Stimulated activated effector memory CD8-positive, alpha-beta T cell treated with anti-CD3 and anti-CD28 coated beads, Interleukin-12 subunit alpha, Interleukin-12 subunit beta, amount 100 ng/mL, for 72 hours (primary cell): Measurements from ENCODE around the gene COX6A2.
A peak's percentile ranks its signal among the peaks of the same experiment; 100 is the strongest.

Source experiments
- ATAC-seq: fragments of 150-1000 bp; cut with Tn5 transposase; 2 replicates; pipeline ENCODE4 v1.10.0; 2021
- DNase-seq, 2 donors: peaks; one replicate each; pipeline ENCODE4 v3.0.0; 2021 to 2022; ENCODE audit warnings: low spot score in 2 of 2
- H3K27ac Mint-ChIP-seq: one replicate; pipeline ENCODE4 v1.8.0; 2022; ENCODE audit warnings: mild to moderate bottlenecking, mixed read lengths
- H3K36me3 Mint-ChIP-seq: one replicate; pipeline ENCODE4 v1.8.0; 2022; ENCODE audit warnings: mild to moderate bottlenecking, mixed read lengths
- H3K4me1 Mint-ChIP-seq: one replicate; pipeline ENCODE4 v1.8.0; 2022; ENCODE audit warnings: mixed read lengths
- H3K4me3 Mint-ChIP-seq: one replicate; pipeline ENCODE4 v1.8.0; 2022; ENCODE audit warnings: mild to moderate bottlenecking, mixed read lengths
- H3K9me3 Mint-ChIP-seq: one replicate; pipeline ENCODE4 v1.8.0; 2022; ENCODE audit warnings: mixed read lengths

Gene COX6A2

DNA sequence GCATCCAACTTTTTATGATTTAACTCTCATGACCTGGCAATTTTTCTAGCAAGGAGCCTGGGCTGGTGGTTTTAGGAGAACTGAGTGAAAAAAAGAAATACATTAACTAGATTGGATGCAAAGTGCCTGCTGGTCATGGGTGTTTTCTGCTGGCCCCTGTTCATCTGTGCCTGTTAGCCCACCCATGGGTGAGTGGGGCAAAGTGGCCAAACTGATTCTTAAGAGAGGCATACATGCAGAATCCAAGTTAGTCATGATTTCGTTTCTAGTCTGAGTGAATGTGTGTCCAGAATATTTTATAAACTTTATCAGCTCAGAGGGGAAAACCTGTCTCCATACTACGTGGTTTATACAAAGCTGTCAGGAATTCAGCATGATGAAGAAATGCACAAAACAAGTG lies 39.6 kb downstream of the COX6A2 start:
- Mint-ChIP-seq H3K4me1 (peaks cover 25% of the 10 kb centered on the region), H3K4me3 (no peak overlapping the region), H3K36me3 (no peaks in the 10 kb centered on the region), H3K9me3 (no peaks in the 10 kb centered on the region), H3K27ac (no peak overlapping the region)
- no peak for ATAC-seq
- no peak for DNase-seq

DNA sequence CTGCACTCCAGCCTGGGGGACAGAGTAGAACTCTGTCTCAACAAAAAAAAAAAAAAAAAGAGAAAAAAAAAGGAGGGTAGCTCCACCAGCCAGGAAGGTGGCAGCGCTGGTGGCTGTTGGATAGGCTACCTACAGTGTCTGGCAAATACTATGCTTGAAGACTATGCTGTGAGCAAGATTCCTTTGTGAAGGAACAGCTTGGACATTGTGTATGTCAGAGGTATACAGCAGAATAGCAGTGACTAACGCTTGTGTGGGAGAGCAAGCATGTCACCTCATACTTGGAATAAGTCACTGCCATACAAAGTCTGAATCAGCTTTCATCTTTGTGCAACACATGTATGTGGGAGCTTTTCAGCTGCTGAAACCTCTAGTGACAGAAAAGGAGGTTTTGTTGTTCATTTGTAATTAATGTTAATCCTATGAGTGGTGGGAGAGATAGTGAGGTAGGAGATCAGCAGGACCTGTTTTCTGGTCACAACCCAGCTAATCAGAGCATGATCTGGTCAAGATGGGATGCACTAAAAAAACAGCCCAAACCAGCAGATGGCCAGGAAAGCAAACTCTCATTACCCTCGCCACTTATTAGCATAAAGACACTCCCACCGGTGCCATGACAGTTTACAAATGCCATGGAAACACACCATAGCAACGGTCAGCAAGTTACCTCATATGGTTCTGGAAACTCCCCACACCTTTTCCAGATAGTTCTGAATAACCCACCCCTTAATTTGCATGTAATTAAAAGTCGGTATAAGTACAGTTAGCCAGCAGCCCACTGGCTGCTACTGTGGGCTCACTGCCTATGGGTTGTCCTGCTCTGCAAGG lies 41.8 kb downstream of the COX6A2 start:
- Mint-ChIP-seq H3K27ac (peak overlapping the region; percentile 53), H3K4me1 (peaks cover 36% of the 10 kb centered on the region), H3K4me3 (peak overlapping the region; percentile 43), H3K9me3 (no peaks in the 10 kb centered on the region), H3K36me3 (peaks cover 9% of the 10 kb centered on the region)
- DNase-seq: peak in 1 of 2 donors; percentile 63
- peak; percentile 99 for ATAC-seq

DNA sequence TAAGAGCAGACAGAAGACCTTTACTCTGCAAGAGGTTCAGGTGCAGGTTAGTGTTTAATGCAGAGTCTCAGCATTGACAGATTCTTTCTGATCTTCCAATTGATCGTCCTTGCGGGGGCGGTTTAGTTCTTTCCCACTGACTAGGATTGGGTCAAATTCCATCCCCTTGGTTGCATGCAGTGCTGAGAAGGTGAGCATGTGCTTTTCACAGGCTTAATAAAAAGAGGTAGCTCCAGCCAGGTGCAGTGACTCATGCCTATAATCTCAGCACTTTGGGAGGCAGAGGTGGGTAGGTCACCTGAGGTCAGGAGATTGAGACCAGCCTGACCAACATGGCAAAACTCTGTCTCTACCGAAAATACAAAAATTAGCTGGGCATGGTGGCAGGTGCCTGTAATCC lies 42.5 kb downstream of the COX6A2 start:
- no peak for DNase-seq
- no peak overlapping the region for H3K4me3 Mint-ChIP-seq
- H3K27ac Mint-ChIP-seq: peak overlapping the region; percentile 53
- peaks cover 9% of the 10 kb centered on the region for H3K36me3 Mint-ChIP-seq
- peaks cover 36% of the 10 kb centered on the region for H3K4me1 Mint-ChIP-seq
- no peak for ATAC-seq
- H3K9me3 Mint-ChIP-seq: no peaks in the 10 kb centered on the region

DNA sequence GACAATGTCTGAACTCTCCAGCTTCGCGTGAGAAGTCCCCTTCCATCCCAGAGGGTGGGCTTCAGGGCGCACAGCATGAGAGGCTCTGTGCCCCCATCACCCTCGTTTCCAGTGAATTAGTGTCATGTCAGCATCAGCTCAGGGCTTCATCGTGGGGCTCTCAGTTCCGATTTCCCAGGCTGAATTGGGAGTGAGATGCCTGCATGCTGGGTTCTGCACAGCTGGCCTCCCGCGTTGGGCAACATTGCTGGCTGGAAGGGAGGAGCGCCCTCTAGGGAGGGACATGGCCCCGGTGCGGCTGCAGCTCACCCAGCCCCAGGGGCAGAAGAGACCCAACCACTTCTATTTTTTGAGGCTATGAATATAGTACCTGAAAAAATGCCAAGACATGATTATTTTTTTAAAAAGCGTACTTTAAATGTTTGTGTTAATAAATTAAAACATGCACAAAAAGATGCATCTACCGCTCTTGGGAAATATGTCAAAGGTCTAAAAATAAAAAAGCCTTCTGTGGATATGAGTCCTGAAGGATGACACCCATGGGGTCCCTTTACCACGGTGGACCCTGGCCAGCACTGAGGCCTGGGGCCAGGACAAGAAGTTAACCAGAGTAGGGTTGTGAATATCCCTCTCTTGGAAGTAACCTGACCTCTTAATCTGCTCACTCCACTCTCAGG lies 45.5 kb downstream of the COX6A2 start:
- peak; percentile 51 for ATAC-seq
- Mint-ChIP-seq H3K36me3 (peaks cover 18% of the 10 kb centered on the region), H3K4me3 (no peak overlapping the region), H3K4me1 (peaks cover 38% of the 10 kb centered on the region), H3K27ac (no peak overlapping the region), H3K9me3 (no peaks in the 10 kb centered on the region)
- peak; percentile 63 to 81 for DNase-seq

DNA sequence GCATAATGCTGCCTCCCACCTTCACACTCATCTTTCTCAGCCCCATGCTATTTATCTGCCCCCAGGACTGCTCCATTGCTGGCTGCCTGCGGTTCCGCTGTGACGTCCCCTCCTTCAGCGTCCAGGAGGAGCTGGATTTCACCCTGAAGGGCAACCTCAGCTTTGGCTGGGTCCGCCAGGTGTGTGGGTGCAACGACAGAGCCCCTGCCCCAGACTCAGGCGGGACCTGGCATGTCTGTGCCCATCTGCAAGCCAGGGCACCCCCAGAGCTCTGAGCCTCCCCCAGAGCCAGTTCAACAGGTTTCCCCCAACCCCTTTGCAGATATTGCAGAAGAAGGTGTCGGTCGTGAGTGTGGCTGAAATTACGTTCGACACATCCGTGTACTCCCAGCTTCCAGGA lies 48.0 kb downstream of the COX6A2 start:
- Mint-ChIP-seq H3K4me3 (no peak overlapping the region), H3K4me1 (peaks cover 27% of the 10 kb centered on the region), H3K27ac (peak overlapping the region; percentile 26), H3K9me3 (no peaks in the 10 kb centered on the region), H3K36me3 (peaks cover 26% of the 10 kb centered on the region)
- DNase-seq: no peak
- ATAC-seq: no peak
